Right ventricle myocardium inferior (tissue), 1 donor: Measurements from ENCODE around the gene SLC39A13. TPM values are rescaled to one million over a fixed set of nuclear protein-coding genes. Genes with fewer than 3 reads are reported as not detected.

Experiments used
- microRNA-seq: library from miRNA; unstranded; fragments of <30 nt; microRNA quantifications from one replicate; pipeline ENCODE4 v1.2.0, GENCODE V29; 2020
- total RNA-seq: library from RNA; stranded (reverse); fragmentation: NEBNext Ultra II Directional; extraction: Animal tissue kit (Norgen Biotek cat#: 25700); gene quantifications from one replicate; pipeline ENCODE4 v1.2.1, GENCODE V29; 2021
- donor health status: DM: no; HTN: yes; CAD: no; lungs with severe emphysema.

Gene SLC39A13
- total RNA-seq, 1 donor from 2014 or later, result 35.0 TPM

Small RNAs within 50 kb of the gene (microRNA-seq; reads per million reads assigned to microRNA genes)
- not detected for gene MIR4487

Other genes with a start within 250 kb of the SLC39A13 start
- gene ARFGAP2, start 231.7 kb upstream of the SLC39A13 start, total RNA-seq, result 45.8 TPM
- 177 TPM for gene PACSIN3, start 222.2 kb upstream of the SLC39A13 start, total RNA-seq
- 10.3 TPM for gene DDB2, start 193.6 kb upstream of the SLC39A13 start, total RNA-seq
- gene ACP2, start 159.8 kb upstream of the SLC39A13 start, total RNA-seq, result 21.2 TPM
- gene NR1H3, start 150.6 kb upstream of the SLC39A13 start, total RNA-seq, result 22.3 TPM
- gene MADD, start 138.5 kb upstream of the SLC39A13 start, total RNA-seq, result 40.2 TPM
- 2,397 TPM for gene MYBPC3, start 55.9 kb upstream of the SLC39A13 start, total RNA-seq
- gene SPI1, start 30.0 kb upstream of the SLC39A13 start, total RNA-seq, result 14.6 TPM
- 160 TPM for gene PSMC3, start 17.8 kb downstream of the SLC39A13 start, total RNA-seq
- 7.0 TPM for gene RAPSN, start 40.5 kb downstream of the SLC39A13 start, total RNA-seq
- 96.2 TPM for gene CELF1, start 144.5 kb downstream of the SLC39A13 start, total RNA-seq
- 22.5 TPM for gene PTPMT1, start 157.0 kb downstream of the SLC39A13 start, total RNA-seq
- 13.1 TPM for gene KBTBD4, start 170.4 kb downstream of the SLC39A13 start, total RNA-seq
- 342 TPM for gene NDUFS3, start 170.5 kb downstream of the SLC39A13 start, total RNA-seq
- gene FAM180B, start 178.1 kb downstream of the SLC39A13 start, total RNA-seq, result 0.22 TPM
- 0.24 TPM for gene C1QTNF4, start 185.8 kb downstream of the SLC39A13 start, total RNA-seq
- gene MTCH2, start 234.0 kb downstream of the SLC39A13 start, total RNA-seq, result 103 TPM